OCI-LY1 (cell line): Measurements from ENCODE around the gene WNK4.

Experiments
- EZH2 ChIP-seq: fragments of 200-600 bp; sonication (generic), shearing (Covaris generic); IDR thresholded peaks from 2 replicates; pipeline ENCODE4 v1.8.0; 2017; ENCODE audit warnings: borderline replicate concordance, mixed run types, mild to moderate bottlenecking, antibody characterized with exemption, low read length, moderate library complexity, mixed read lengths
- TF ChIP-seq, protein P1 (sequence below): fragments of 200-600 bp; sonication (generic), shearing (Covaris generic); IDR thresholded peaks from 2 replicates; pipeline ENCODE4 v1.5.1; 2017; ENCODE audit warnings: mild to moderate bottlenecking, antibody characterized with exemption, low read length, moderate library complexity, mixed read lengths

DNA sequence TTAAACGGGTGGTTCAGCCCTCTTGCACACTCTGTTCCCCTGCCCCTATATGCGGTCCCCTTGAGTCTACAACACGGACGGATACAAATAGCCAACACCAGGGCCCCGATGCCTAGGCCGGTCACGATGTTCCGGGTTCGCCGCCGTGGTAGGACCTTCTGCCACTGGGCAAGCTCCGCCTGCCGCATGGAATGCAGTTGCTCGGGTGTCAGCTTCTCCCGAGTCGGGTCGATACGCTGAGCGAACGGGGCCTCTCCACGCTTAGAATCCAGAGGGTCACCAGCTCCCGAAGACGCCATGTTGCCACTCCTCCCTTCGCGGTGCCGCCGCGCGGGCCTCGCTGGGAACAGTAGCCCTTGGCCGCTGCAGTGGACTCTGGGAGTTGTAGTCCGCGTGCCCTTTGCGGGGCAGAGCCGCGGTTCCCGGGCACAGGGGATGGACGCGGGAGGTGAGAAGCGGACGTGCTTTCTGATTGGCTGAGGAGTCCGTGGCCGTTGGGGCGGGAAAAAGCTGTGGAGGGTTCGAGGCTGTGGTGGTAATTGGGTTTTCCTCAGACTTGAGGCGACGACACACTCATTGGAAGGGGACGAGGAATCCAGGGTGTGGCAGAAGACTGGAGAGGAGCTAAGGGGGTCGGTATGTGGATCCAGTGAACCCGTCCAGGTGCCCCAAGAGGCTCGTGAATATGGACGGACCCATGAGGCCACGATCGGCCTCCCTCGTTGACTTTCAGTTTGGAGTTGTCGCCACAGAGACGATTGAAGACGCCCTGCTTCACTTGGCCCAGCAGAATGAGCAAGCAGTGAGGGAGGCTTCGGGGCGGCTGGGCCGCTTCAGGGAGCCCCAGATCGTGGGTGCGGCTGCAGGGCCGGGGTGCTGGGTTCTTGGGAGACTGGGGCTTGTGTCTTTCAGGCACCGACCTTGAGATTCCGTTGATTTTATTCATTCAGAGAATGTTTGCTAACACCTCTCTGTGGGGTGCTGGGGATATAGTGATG lies 18.3 kb downstream of the WNK4 start, which contains the start of the genes CNTD1 and COA3:
- TF ChIP-seq EZH2, result no peak
- TF ChIP-seq, protein P1, sequence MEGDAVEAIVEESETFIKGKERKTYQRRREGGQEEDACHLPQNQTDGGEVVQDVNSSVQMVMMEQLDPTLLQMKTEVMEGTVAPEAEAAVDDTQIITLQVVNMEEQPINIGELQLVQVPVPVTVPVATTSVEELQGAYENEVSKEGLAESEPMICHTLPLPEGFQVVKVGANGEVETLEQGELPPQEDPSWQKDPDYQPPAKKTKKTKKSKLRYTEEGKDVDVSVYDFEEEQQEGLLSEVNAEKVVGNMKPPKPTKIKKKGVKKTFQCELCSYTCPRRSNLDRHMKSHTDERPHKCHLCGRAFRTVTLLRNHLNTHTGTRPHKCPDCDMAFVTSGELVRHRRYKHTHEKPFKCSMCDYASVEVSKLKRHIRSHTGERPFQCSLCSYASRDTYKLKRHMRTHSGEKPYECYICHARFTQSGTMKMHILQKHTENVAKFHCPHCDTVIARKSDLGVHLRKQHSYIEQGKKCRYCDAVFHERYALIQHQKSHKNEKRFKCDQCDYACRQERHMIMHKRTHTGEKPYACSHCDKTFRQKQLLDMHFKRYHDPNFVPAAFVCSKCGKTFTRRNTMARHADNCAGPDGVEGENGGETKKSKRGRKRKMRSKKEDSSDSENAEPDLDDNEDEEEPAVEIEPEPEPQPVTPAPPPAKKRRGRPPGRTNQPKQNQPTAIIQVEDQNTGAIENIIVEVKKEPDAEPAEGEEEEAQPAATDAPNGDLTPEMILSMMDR, result no peak
